GM19193 (cell line): Measurements from ENCODE around the gene TNS1.

Source experiments
- POLR2A ChIP-seq: IDR thresholded peaks from 4 replicates; pipeline ENCODE4 v1.6.1; 2011; ENCODE audit not compliant: insufficient read depth, insufficient read length; ENCODE audit errors: extremely low read depth

TNS1 gene

DNA sequence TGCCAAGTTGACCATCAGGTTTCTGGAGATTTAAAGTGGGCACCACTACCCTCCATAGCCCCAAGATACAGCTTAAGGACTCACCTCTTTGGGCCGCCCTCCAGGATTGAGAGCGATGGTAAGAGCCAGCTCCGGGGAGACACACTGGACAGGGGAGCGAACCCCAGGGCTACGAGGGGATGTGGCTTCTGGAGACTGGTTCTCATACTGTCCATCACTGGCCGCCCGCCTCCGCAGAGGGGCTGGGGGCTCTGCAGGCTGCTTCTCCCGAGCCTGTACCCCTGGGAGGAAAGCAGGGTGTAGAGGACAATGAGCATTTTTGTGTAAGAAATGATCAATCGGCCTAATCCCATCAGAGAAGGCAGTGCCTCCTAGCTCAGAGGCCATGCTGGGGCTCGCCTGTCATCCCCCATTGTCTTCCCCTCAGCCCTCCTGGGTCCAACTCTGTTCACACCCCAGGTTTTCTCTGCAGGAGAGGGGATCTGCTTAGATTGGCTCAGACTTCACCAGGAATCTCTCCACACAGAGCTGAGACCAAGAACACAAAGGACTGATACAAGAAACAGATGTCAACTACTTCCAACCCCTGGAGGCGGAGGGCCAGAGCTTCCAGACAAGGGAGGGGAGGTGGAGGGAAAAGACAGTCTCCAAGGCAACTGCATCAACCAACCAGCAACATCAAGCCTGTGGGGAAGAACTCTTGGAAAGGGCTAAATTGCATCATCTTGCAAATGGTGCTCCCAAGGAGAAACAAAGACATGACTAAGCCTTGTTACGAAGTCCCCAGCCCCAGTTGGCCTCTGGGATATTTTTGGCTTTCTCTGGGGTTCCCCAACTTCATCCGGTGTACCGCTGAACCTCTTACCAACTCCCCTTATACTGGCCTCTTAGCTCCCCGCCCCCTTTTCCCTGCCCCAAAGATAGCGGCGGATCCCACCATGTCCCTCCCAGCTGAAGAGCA is 166.6 kb downstream of the TNS1 start:
- TF ChIP-seq POLR2A: no peak

DNA sequence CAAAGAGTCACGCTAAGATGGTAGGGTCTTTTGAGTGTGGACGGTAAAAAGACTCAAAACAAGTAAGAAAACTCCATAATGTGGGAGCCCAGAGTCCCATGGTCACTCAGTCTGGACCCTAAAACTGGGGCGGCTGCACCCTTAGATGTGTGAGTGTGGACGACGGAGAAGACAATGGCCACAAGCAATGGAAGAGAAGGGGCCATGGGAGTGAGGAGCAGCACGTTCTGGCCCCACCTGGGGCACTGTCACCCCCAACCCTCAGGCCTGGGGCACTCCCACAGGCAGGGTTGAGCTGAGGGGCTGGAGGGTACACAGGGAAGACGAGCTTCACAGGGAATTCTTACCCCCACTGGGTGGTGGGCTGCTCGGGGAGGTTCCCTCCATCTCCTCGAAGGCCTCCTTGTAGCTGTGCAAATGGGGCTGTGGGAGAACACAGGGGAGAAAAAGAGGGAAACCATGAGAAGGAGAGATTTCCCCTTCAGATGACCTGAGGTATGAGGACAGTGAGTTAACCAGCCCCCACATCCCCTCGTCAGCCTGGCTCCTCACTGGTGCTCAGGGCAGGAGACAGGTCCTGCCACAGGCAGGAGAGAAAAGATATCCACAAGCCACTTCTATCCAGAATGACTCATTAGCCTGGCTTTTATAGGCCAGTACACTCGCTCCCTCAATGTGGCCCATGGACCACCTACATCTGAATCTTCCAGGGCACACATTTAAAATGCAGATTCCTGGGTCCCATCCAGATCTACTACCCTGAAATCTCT is 167.9 kb downstream of the TNS1 start:
- TF ChIP-seq POLR2A: no peak

DNA sequence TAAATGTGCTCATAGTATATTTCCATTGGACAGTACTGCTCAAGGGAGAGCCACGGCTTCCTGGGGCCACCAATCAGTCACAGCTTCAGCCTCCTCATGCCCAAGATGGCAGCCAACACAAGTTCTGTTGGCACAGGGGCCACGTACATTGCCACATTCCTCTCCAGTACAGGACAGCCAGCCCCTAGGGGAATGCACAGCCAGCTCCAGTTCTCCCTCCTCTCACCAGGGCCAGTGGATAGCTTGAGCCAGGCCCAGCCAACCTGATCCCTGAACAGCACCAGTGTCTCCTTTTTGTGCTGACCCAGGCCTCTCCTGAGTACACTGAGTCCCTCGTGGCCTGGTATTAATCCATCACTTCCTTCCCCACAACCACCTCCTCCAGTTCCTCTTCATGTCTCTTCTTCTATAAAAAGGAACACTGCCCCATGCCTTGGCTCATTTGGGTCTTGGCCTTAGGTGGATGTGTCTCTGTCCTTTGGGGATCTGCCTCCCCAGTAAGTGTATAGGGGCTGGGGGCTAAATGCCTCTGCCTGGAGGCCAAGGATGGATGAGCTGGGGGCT is 168.7 kb downstream of the TNS1 start:
- no peak for TF ChIP-seq POLR2A

DNA sequence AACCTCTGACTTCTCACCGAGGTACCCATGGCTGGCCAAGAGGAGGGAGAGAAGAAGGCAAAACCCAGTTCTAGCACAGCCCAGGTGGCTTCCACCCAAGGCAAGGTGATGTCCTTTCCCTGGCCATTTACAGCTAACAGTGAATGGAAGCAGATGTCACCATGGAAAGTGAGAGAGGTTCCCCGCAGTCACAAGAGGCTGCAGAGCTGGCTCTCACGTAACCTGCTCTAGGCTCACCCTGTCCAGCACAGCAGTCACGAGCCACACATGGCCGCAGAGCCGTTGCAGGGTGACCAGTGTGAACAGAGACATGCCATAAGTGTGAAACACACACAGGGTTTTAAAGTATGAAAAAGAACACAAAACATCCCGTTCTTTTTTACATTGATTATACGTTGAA is 169.4 kb downstream of the TNS1 start:
- no peak for TF ChIP-seq POLR2A

DNA sequence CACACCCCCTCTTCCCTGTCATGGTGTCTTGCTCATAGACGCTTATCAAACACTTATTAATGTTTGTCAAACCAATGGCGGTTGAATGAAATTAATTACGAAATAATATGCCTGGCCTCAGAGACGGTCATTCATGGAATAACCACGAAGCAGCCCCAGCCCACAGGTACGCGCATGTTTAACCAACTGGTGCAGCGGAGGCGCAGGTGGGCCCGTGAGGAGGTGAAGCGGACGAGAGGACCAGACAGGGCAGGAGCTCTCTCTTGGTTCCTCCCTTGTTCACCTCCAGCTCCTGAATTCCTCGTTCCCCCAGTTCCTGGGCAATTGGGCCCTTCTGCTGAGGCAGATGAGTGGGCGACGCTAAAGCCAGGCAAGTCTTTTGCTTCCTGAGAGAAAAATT is 169.8 kb downstream of the TNS1 start:
- TF ChIP-seq POLR2A: no peak

DNA sequence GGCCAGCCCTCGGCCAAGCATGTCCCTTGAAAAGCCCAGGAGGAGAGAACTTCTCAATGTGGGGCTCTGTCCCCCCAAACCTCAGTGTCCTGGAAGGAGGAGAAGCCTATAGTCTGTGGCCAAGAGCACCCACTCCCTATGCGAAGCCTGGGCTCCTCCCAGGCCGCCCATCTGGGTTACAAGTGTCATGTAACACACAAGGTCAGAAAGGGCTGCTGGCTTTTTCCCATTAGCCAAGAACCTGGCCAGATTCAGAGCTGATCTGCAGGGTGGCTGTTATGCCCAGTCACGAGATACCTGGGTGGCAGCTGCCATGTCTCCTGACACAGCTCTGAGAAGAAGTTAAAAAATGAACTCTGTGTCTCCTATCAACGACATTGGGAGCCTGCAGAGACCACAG is 170.7 kb downstream of the TNS1 start:
- no peak for TF ChIP-seq POLR2A

DNA sequence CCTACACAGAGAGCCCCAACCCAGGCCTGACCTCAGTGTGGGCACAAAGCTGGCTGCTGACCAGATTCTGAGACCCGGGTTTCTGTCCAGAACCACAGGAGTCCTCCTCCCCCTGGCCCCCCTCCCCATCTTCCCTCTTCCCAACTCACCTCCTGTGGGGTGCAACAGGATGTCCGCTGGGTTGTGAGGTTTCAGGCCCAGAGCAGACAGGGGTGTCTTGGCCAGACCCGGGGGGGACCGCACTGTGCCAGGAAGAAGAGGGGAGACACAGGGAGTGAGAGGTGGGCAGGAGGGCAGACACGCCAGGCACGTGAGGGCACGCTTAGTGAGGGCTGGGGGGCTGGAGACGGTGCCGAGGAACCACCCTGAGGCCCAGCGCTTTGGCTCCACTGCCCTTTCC is 171.5 kb downstream of the TNS1 start:
- no peak for TF ChIP-seq POLR2A

DNA sequence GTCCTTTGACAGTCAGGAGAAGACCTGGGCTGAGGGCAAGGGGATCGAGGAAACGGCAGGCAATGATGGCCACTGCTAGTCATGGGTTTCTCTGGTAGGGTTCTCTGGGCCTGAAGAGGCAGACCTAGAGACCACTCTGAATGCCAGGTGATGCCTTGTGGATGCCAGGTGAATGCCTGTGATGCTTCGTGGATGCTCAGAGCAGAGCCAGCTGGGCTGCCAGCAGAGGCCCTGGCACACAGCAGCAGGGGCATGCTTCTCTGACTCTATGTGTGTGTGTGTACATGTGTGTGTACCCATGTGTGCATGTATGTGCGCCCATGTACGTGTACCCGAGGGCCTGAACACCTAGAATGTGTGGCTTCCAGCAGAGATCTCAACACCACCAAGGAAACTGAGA is 172.0 kb downstream of the TNS1 start:
- TF ChIP-seq POLR2A: no peak

DNA sequence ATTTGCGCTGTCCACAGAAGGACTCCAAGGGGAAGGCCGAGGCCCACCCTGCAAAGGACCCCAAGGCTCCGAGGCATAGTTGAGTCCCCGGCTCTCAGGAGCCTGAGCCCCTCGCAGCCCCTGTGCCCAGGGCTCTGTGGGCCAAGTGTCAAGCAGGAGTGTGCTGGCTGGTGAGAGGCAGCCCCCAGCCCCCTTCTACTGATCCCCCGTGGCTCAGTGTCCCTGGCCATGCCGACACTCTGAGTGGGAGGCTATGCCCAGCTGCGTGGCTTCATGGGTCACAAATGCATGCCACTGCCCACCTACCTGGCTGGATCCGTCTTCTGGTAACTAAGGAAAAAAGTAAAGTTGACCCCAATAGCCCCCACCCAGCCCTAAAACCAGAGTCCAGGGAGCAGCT is 172.7 kb downstream of the TNS1 start:
- no peak for TF ChIP-seq POLR2A

DNA sequence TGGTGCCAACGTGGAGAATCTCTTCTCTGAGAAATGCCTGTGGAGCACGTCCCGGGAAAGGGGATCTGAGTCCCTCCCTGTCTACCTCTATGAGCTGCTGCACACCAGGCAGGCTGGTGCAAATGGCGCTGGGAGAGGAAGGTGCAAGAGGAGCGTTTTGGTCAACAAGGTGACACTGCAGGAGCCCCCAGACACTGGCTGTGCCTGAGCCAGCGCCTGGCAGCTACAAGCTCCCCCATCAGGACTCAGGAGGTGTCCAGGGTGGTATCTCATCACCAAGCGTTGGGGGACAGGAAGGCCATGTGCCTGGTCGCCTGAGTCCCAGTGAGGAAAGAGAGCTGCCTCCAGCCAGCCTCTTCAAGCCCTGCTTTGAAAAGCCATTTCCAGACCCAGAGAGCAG is 173.4 kb downstream of the TNS1 start:
- no peak for TF ChIP-seq POLR2A

DNA sequence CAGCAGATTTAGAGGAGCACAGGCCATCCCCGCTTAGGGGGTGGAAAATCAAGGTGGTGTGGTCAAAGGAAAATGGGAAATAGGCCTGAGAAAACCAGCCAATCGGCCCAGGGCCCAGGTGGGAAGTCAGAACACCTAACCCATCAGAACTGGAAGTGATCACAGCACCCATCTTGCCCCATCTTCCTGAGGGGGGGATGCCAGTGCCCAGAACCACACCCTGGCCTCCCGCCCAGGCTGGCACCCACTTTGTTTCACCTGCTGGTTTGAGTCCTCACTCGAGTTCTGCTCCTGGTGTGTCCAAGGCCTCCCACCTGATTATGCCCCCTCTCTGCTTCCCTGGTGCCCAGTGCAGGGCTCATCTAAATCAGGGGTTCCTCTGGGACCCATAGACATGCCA is 174.5 kb downstream of the TNS1 start:
- no peak for TF ChIP-seq POLR2A

DNA sequence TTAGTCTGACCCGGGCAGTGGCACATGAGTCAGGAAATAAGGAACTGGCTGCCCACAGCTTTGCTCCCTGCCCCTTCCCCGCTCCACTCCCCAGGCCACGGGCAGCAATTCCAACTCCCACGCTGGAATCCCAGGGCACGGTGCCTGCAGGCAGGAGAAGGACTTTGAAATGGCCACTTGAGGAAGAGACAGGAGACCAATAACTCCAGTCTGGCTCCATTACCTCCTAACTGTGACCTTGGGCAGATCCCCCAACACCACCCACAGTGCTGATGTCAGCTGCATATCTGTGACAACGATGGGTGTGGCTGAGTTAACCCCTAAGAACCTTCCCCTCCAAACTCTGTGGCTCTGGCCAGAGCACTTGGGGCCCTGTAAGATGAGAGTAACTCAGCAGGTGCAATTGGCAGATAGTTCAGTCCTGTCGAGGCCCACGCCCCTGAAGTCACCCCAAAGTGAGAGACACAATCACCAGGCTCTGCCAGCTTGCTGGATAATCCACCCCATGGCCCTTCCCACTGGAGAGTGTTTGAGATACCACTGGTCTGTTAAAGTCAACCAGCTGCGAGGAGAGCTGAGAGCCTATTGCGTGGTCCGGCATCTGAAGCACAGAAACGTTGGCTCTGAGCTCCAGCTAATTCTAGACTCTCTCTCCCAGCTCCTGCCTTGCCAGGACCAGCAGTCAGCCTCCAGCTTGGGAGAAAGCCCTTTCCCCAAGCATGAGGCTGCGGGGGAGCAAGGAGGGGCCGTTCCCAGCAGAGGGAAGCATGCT is 175.2 kb downstream of the TNS1 start:
- TF ChIP-seq POLR2A: no peak

DNA sequence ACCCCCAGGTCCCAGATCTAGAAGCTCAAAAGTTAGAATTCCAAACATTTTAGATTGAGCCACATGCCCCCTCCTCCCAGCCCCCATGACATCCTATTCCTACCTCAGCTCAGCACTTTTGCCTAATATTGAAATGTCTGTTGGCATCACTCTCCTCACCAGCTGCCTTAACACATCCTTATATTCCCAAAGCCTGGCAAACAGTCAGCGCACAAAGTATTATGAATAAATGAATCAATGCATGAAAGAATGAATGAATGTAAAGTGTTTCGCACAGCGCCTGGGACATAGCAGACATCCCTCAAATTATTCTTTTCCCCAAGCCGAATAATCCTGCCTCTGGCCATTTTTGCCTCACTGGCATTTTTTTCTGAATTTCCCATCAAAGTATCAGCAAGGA is 175.8 kb downstream of the TNS1 start:
- no peak for TF ChIP-seq POLR2A

DNA sequence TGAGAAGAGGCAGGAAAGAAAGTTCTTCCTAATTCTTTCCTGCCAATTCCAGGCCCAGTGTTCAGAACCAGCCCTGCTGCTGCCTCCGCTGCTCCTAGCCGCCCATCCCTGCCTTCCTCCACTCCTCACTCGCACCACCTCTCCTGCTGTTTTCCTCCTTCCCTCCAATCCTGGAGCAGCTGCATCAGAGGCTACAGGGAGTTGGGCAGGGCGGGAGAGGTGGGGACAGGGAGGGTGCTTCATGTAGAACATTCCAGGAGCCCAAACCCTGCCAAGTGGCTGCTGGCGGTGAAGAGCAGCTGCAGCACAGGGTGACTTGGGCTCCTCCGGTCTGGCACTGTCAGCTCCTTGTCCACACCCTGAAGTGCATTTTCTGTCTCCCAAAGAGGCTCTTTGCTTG is 176.3 kb downstream of the TNS1 start:
- TF ChIP-seq POLR2A: no peak
